IMR-90 (cell line): ENCODE data around the gene ZNF407. TPM values are rescaled to one million over a fixed set of nuclear protein-coding genes. Genes with fewer than 3 reads are reported as not detected.

ENCODE experiments used
- ATAC-seq: fragments of 200-7000 bp; cut with Tn5 transposase; 2 replicates; pipeline ENCODE4 v1.9.1; 2020; ENCODE audit warnings: low read depth, mild to moderate bottlenecking, moderate library complexity
- BruUV-seq: library from RNA; stranded (reverse); fragments of 400-500 nt; replicated peaks from 2 replicates; lab custom pipeline; 2021; lab: Mats Ljungman, UMichigan
- CTCF ChIA-PET: fragments of 300-600 bp; formaldehyde crosslinking; extraction: SDS; loops from one replicate; lab custom pipeline; 2021; ENCODE audit warnings: antibody characterized with exemption; lab: Yijun Ruan, JAX
- POLR2A ChIA-PET: fragments of 300-600 bp; sonication (Branson Sonifier 250); formaldehyde crosslinking; loops from one replicate; lab custom pipeline; 2022; ENCODE audit warnings: antibody characterized with exemption; ENCODE audit not compliant: unreplicated experiment; lab: Charles Lee
- DNase-seq: peaks from one replicate; pipeline ENCODE4 v3.0.0; 2013
- H2AFZ ChIP-seq: replicated peaks from 2 replicates; pipeline ENCODE3; 2013; ENCODE audit warnings: low read length, mild to moderate bottlenecking; ENCODE audit not compliant: poor library complexity
- H2AK5ac ChIP-seq: 2 replicates; pipeline ENCODE4 v1.6.1; 2013; ENCODE audit warnings: low read depth, low read length, inconsistent platforms
- H2AK9ac ChIP-seq: replicated peaks from 2 replicates; pipeline ENCODE3; 2013; ENCODE audit warnings: mild to moderate bottlenecking, low read depth, low read length, moderate library complexity; ENCODE audit not compliant: poor library complexity
- H2BK120ac ChIP-seq: 2 replicates; pipeline ENCODE4 v1.6.1; 2013; ENCODE audit warnings: low read depth, low read length, inconsistent platforms
- H2BK15ac ChIP-seq: 3 replicates; pipeline ENCODE4 v1.6.1; 2013; ENCODE audit warnings: low read depth, low read length, inconsistent platforms
- H2BK20ac ChIP-seq: 2 replicates; pipeline ENCODE4 v1.6.1; 2013; ENCODE audit warnings: low read depth, mild to moderate bottlenecking, inconsistent platforms, low read length, moderate library complexity
- H2BK5ac ChIP-seq: 2 replicates; pipeline ENCODE4 v1.6.1; 2013; ENCODE audit warnings: mild to moderate bottlenecking, low read depth, low read length, inconsistent platforms; ENCODE audit not compliant: poor library complexity, severe bottlenecking
- H3K14ac ChIP-seq: replicated peaks from 2 replicates; pipeline ENCODE4 v1.6.1; 2013; ENCODE audit warnings: low read depth, low read length, inconsistent platforms
- H3K18ac ChIP-seq: 2 replicates; pipeline ENCODE4 v1.6.1; 2013; ENCODE audit warnings: low read depth, low read length, control low read depth
- H3K23ac ChIP-seq: 2 replicates; pipeline ENCODE4 v1.6.1; 2013; ENCODE audit warnings: low read depth, low read length, inconsistent platforms
- H3K27ac ChIP-seq: 2 replicates; pipeline ENCODE4 v1.5.1; 2013; ENCODE audit warnings: mild to moderate bottlenecking, control low read depth, low read length; ENCODE audit not compliant: insufficient read depth
- H3K27me3 ChIP-seq: 2 replicates; pipeline ENCODE4 v1.6.1; 2013; ENCODE audit warnings: low read length; ENCODE audit not compliant: control insufficient read depth, insufficient read depth
- H3K36me3 ChIP-seq: 2 replicates; pipeline ENCODE4 v1.6.1; 2013; ENCODE audit warnings: low read length, mixed read lengths; ENCODE audit not compliant: control insufficient read depth, insufficient read depth
- H3K4ac ChIP-seq: 2 replicates; pipeline ENCODE4 v1.6.1; 2013; ENCODE audit warnings: low read depth, low read length, inconsistent platforms
- H3K4me1 ChIP-seq: 2 replicates; pipeline ENCODE4 v1.6.1; 2013; ENCODE audit warnings: low read length, mixed read lengths; ENCODE audit not compliant: control insufficient read depth, insufficient read depth
- H3K4me2 ChIP-seq: 2 replicates; pipeline ENCODE4 v1.6.1; 2013; ENCODE audit warnings: low read depth, mild to moderate bottlenecking, control low read depth, low read length, moderate library complexity
- H3K4me3 ChIP-seq: 2 replicates; pipeline ENCODE4 v1.5.1; 2013; ENCODE audit warnings: low read depth, mild to moderate bottlenecking, control low read depth, low read length, moderate library complexity; ENCODE audit not compliant: insufficient read depth
- H3K56ac ChIP-seq: 2 replicates; pipeline ENCODE4 v1.6.1; 2013; ENCODE audit warnings: low read length, inconsistent platforms; ENCODE audit not compliant: insufficient read depth; ENCODE audit errors: extremely low read depth
- H3K79me1 ChIP-seq, 2 experiments: 2 replicates each; pipeline ENCODE4 v1.6.1; 2013; ENCODE audit warnings: low read length in 2 of 2, inconsistent platforms in 1 of 2, low read depth in 1 of 2
- H3K9ac ChIP-seq: 2 replicates; pipeline ENCODE4 v1.6.1; 2013; ENCODE audit warnings: low read depth, low read length, control low read depth
- H3K9me1 ChIP-seq: 2 replicates; pipeline ENCODE4 v1.6.1; 2013; ENCODE audit warnings: low read length, inconsistent platforms; ENCODE audit not compliant: insufficient read depth
- H3K9me3 ChIP-seq: 2 replicates; pipeline ENCODE4 v1.6.1; 2013; ENCODE audit warnings: low read length; ENCODE audit not compliant: control insufficient read depth, insufficient read depth
- H4K20me1 ChIP-seq: 2 replicates; pipeline ENCODE4 v1.6.1; 2013; ENCODE audit warnings: low read length, inconsistent platforms; ENCODE audit not compliant: insufficient read depth
- H4K5ac ChIP-seq: 2 replicates; pipeline ENCODE4 v1.6.1; 2013; ENCODE audit warnings: mild to moderate bottlenecking, low read depth, low read length, control low read depth
- H4K8ac ChIP-seq, 2 experiments: 2 replicates each; pipeline ENCODE4 v1.6.1; 2013; ENCODE audit warnings: low read depth in 2 of 2, low read length in 2 of 2, control low read depth in 1 of 2, inconsistent platforms in 1 of 2
- H4K91ac ChIP-seq: 2 replicates; pipeline ENCODE4 v1.6.1; 2013; ENCODE audit warnings: low read depth, low read length, inconsistent platforms; ENCODE audit not compliant: insufficient read depth
- BHLHE40 ChIP-seq: fragments of 150-350 bp; IDR thresholded peaks from 2 replicates; pipeline ENCODE4 v1.6.1; 2016; ENCODE audit warnings: mild to moderate bottlenecking, low read depth, low read length
- MAZ ChIP-seq: IDR thresholded peaks from 2 replicates; pipeline ENCODE4 v1.6.1; 2012; ENCODE audit warnings: low read depth, mild to moderate bottlenecking, low read length, improper control_type of control experiment, moderate library complexity, borderline replicate concordance
- POLR2A ChIP-seq: IDR thresholded peaks from 2 replicates; pipeline ENCODE4 v1.6.1; 2012; ENCODE audit warnings: mild to moderate bottlenecking, low read depth, low read length
- WGBS, 2 experiments: methylation state at CpG; one replicate each; pipeline versions ENCODE4 v1.1.5 to v1.1.7; 2013; ENCODE audit warnings: missing lambda C conversion rate in 2 of 2; ENCODE audit not compliant: insufficient read length in 1 of 2; ENCODE audit errors: extremely low coverage in 2 of 2; 5-methylcytosine and 5-hydroxymethylcytosine counted together
- dilution Hi-C: fragments of 300-500 bp; cut with HindIII; formaldehyde crosslinking; loops from one replicate; pipeline ENCODE4 v1.14.3; 2018; ENCODE audit warnings: low sequenced_read_pairs; ENCODE audit not compliant: unreplicated experiment
- in situ Hi-C: fragments of 300-500 bp; cut with MboI; formaldehyde crosslinking; loops from 3 replicates; pipeline ENCODE4 v1.14.3; 2019; ENCODE audit warnings: low sequenced_read_pairs, inconsistent platforms, mixed read lengths
- intact Hi-C: fragments of 100-400 bp; cut with micrococcal nuclease; formaldehyde crosslinking; loops from 2 replicates; pipeline ENCODE4 v1.10.0; 2022
- polyA plus RNA-seq, 3 experiments: library from polyadenylated mRNA; depleted of rRNA; stranded (reverse); fragments of >200 nt; gene quantifications; 2 replicates each; pipeline ENCODE4 v1.2.3, GENCODE V29; 2012; ENCODE audit warnings: low replicate concordance in 1 of 3
- total RNA-seq: library from RNA; depleted of rRNA; stranded (reverse); fragments of >200 nt; gene quantifications from 2 replicates; pipeline ENCODE4 v1.2.3, GENCODE V29; 2012

ZNF407 gene
- total and polyA plus RNA-seq, 2 of the 4 experiments (the other 2 are of a cell fraction): 3.1 to 20.1 TPM

DNA sequence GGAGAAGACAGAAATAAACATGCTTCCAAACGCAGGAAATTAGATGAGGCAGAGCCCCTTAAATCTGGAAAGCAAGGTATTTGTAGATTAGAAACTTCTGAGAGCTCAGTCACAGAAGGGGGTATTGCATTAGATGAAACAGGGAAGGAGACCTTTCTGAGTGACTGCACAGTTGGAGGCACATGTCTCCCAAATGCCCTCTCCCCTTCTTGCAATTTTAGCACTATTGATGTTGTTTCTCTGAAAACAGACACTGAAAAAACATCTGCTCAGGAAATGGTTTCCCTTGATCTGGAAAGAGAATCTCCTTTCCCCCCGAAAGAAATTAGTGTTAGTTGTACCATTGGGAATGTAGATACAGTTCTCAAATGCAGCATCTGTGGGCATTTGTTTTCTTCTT lies 33.5 kb downstream of the ZNF407 start:
- ChIA-PET CTCF (interaction anchor here (0.7 to 1.2 kb wide), 3 partner anchors 7 to 1768 kb away, joined by 3 to 5 read pairs (median 3); no protein-coding TSS in a partner anchor), POLR2A (interaction anchor here (0.8 kb wide), 1 partner anchor 33 kb away, joined by 4 read pairs; the partner anchor contains the start of gene ZNF407)

More for the DNA sequence above, 33.5 kb downstream of the ZNF407 start:
- peaks cover 17% of the 10 kb centered on the region for H3K4me1 ChIP-seq
- peak overlapping the region; percentile 92 for H2BK5ac ChIP-seq
- peak overlapping the region; percentile 22 for H2BK120ac ChIP-seq
- intact Hi-C loops: no loop called here
- peak overlapping the region; percentile 64 for H4K91ac ChIP-seq
- peak overlapping the region; percentile 79 for H3K4me2 ChIP-seq
- no peak for DNase-seq
- no TSS peak for BruUV-seq
- in situ Hi-C loops: no loop called here
- H3K9me3 ChIP-seq: no peaks in the 10 kb centered on the region
- peaks cover 4% of the 10 kb centered on the region; the same call in 1 of the 2 replicates for H4K20me1 ChIP-seq
- no peak overlapping the region for H2AK9ac ChIP-seq
- peak overlapping the region; percentile 21 to 52 for H4K8ac ChIP-seq
- peak overlapping the region; percentile 59 for H3K18ac ChIP-seq
- H3K23ac ChIP-seq: peak overlapping the region; percentile 55; the same call in 1 of the 2 replicates
- no peak overlapping the region for H2AFZ ChIP-seq
- TF ChIP-seq POLR2A (no peak), MAZ (no peak), BHLHE40 (no peak)
- peak overlapping the region; percentile 46; the same call in 1 of the 2 replicates for H3K56ac ChIP-seq
- H3K79me1 ChIP-seq: peaks cover 39 to 42% of the 10 kb centered on the region in 2 experiments; a peak in 3 of 4 replicates
- peak overlapping the region; percentile 35; the same call in 1 of the 2 replicates for H3K9ac ChIP-seq
- dilution Hi-C loops: no loop called here
- peak overlapping the region; percentile 62; the same call in 1 of the 2 replicates for H3K4ac ChIP-seq
- peak overlapping the region; percentile 2; the same call in 1 of the 2 replicates for H3K4me3 ChIP-seq
- H3K36me3 ChIP-seq: peaks cover 8% of the 10 kb centered on the region
- H4K5ac ChIP-seq: peak overlapping the region; percentile 49
- ATAC-seq: no peak
- no peaks in the 10 kb centered on the region for H3K27me3 ChIP-seq
- H3K27ac ChIP-seq: peak overlapping the region; percentile 98
- H2BK15ac ChIP-seq: peak overlapping the region; percentile 38; the same call in 2 of the 3 replicates
- peaks cover 14% of the 10 kb centered on the region for H3K9me1 ChIP-seq
- peak overlapping the region; percentile 42; the same call in 1 of the 2 replicates for H3K14ac ChIP-seq
- peak overlapping the region; percentile 28; the same call in 1 of the 2 replicates for H2BK20ac ChIP-seq
- peak overlapping the region; percentile 37; the same call in 1 of the 2 replicates for H2AK5ac ChIP-seq
- WGBS, 2 experiments: 71% methylated on average over 1 of the region's 2 CpGs; no CpG with 5 or more reads in 1 of the 2 experiments
